Uterine smooth muscle cell (primary cell): ENCODE measurements around the gene RPRM. TPM values are rescaled to one million over a fixed set of nuclear protein-coding genes. Genes with fewer than 3 reads are reported as not detected.

Experiments used
- total RNA-seq: library from RNA; depleted of rRNA; stranded (reverse); fragments of >200 nt; gene quantifications from 2 replicates; pipeline ENCODE4 v1.2.3, GENCODE V29; 2014

RPRM gene
- under 0.01 and 0.22 TPM in 2 replicates for total RNA-seq

GRCh38 chr2:153478289-153479261 is at the start of gene RPRM:
Gene RPRM (minus strand): TSS chr2:153478762. CDS start chr2:153478565, 197 bp downstream.

